ENCODE data around the gene GLMP. TPM values are rescaled to one million over a fixed set of nuclear protein-coding genes. Genes with fewer than 3 reads are reported as not detected.

Gene GLMP
- total RNA-seq, 1 donor from 2014 or later = 67.6 TPM

DNA sequence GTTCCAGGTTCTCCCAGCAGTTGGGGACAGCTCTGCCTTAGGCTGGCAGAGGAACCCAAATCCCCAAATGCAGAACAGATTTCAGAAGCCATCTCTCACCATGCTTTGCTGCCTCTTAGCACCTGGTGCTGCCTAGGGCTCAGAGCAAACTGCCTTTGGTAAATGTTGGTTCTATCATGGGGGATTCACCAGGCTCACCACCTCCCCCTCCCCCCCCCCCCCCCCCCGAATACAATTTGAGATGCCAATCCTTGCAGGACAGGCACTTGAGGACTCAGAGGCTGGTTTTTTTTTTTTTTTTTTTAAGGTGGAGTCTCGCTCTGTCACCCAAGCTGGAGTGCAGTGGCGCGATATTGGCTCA is 47.2 kb downstream of the GLMP start:
- no peaks in the 10 kb centered on the region for H3K9me3 Mint-ChIP-seq
- no peaks in the 10 kb centered on the region for H3K27me3 Mint-ChIP-seq
- TF ChIP-seq, protein P1, sequence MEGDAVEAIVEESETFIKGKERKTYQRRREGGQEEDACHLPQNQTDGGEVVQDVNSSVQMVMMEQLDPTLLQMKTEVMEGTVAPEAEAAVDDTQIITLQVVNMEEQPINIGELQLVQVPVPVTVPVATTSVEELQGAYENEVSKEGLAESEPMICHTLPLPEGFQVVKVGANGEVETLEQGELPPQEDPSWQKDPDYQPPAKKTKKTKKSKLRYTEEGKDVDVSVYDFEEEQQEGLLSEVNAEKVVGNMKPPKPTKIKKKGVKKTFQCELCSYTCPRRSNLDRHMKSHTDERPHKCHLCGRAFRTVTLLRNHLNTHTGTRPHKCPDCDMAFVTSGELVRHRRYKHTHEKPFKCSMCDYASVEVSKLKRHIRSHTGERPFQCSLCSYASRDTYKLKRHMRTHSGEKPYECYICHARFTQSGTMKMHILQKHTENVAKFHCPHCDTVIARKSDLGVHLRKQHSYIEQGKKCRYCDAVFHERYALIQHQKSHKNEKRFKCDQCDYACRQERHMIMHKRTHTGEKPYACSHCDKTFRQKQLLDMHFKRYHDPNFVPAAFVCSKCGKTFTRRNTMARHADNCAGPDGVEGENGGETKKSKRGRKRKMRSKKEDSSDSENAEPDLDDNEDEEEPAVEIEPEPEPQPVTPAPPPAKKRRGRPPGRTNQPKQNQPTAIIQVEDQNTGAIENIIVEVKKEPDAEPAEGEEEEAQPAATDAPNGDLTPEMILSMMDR (conservative IDR thresholded peaks at IDR 0.05) = no peak
- H3K36me3 Mint-ChIP-seq = peaks cover 11% of the 10 kb centered on the region
- peaks cover 4% of the 10 kb centered on the region for H3K4me1 Mint-ChIP-seq (ENCODE audit: unreplicated experiment)
- DNase-seq (ENCODE audit: extremely low spot score, unreplicated experiment) = no peak
- no peak overlapping the region for H3K4me3 Mint-ChIP-seq
- H3K27ac Mint-ChIP-seq = no peak overlapping the region

DNA sequence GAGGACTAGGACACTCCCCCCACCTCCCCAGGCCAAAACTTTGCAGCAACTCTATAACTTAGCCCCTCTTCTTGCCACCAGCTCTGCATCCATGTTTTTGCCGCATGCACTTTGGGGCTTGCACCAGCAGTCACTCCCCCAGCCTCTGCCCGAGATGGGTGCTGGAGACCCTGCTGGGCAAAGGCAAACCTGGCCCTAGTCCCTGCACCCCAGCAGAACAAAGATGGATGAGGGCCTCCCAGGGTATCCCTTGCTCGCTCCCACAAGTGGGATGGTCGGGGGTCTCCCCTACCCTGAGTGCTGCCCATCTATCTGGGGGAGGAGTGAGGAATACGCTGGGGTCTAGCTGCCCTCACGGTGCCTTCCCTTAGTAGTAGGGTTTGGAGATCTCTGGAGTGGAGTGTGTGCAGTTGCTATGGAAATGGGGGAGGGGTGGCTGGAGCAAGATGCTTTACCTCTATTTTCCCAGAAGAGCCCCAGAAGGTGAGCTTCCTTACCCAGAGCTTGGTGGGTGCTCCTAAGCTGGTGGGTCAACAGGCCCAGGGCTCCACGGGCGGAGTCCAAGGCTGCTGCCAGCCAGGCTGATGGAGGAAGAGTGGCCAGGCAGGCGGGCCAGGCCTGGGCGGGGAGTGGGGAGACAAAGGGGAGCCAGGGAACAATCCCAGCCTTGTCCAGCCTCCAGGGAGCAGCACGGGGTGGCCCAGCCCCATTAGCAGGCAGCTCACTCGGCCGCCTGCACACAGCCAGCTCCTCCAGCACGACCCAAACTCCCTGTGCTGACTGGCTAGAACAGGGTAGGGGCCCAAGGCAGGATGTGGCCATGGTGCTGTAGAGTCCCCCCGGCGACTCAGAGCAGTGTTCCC is 47.8 kb downstream of the GLMP start, which contains the start of gene PAQR6:
Gene PAQR6 (minus strand): TSS at position 597 of the 863 bp plus-strand sequence. CDS start 1,325 bp downstream, outside the sequence.
- peak within 1 kb of the TSS; percentile 34 for H3K27ac Mint-ChIP-seq
- peaks cover 6% of the 10 kb centered on the region for H3K36me3 Mint-ChIP-seq
- no peak within 1 kb of the TSS for H3K4me3 Mint-ChIP-seq
- peaks cover 4% of the 10 kb centered on the region for H3K4me1 Mint-ChIP-seq (ENCODE audit: unreplicated experiment)
- no peaks in the 10 kb centered on the region for H3K9me3 Mint-ChIP-seq
- no peaks in the 10 kb centered on the region for H3K27me3 Mint-ChIP-seq
- TF ChIP-seq, protein P1 (conservative IDR thresholded peaks at IDR 0.05) = no peak
- DNase-seq (ENCODE audit: extremely low spot score, unreplicated experiment) = no peak

DNA sequence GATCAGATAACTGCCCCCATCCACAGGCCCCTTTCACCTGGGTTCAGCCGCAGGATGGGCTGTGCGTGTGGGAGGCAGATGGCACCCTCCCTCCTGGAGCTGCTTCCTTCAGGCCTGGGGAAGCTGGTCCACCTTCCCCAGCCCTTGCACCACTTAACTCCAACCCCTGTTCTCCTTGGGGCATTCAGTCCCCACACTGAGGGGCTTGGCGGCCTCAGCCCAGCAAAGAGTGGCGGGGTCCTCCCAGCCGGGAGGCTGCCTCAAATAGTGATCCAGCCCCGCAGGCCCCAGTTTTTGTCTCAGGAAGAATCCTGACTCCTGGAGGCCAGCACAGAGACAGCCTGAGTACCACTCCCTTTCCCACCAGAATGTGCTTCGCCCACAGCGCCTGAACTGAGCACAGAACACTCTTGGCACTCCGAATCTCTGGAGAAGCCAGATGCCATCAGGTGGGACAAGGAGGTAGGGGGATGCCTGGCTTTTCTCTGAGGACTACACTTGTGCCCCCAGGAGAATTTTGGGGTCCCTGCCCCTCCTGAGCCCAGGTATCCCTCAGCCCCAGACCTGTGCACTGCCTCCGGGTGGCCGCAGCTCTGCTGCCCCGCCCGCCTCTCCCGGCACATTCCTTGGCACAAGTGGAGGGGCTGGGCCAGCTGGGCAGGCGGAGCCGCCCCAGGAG is 48.6 kb downstream of the GLMP start:
- H3K27ac Mint-ChIP-seq = no peak overlapping the region
- H3K4me3 Mint-ChIP-seq = no peak overlapping the region
- peaks cover 4% of the 10 kb centered on the region for H3K36me3 Mint-ChIP-seq
- TF ChIP-seq, protein P1 (conservative IDR thresholded peaks at IDR 0.05) = no peak
- no peak for DNase-seq (ENCODE audit: extremely low spot score, unreplicated experiment)
- H3K4me1 Mint-ChIP-seq (ENCODE audit: unreplicated experiment) = peaks cover 4% of the 10 kb centered on the region
- no peaks in the 10 kb centered on the region for H3K9me3 Mint-ChIP-seq
- no peaks in the 10 kb centered on the region for H3K27me3 Mint-ChIP-seq

DNA sequence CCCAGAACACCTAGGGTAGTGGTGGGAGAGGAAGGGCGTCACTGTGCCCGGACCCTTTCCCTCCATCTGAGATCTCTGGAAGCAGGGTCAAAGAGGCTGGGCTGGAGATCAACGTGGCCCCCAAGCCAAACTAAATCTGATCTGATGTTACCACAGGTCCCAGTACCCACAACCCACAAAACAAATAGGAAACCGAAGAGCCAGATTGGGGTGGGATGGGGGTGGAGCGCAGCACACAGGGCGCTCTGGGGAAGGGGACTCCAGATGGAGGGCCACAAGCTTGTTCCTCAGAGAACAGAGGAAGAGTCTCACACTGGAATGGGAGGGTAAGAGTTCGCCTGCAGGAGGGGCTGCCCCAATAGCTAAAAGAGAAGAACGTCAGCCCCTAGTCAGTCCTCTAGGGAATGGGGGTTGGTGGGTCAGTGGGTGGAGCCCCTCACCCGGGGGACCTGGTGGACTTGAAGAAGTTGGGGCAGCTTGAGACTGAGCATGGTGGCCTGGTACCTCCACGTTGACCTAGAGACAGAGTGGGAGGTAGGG is 49.2 kb downstream of the GLMP start:
- TF ChIP-seq, protein P1 (conservative IDR thresholded peaks at IDR 0.05) = no peak
- Mint-ChIP-seq H3K4me3 (no peak overlapping the region), H3K27me3 (no peaks in the 10 kb centered on the region), H3K4me1 (ENCODE audit: unreplicated experiment) (peaks cover 4% of the 10 kb centered on the region), H3K36me3 (peaks cover 4% of the 10 kb centered on the region), H3K27ac (no peak overlapping the region), H3K9me3 (no peaks in the 10 kb centered on the region)
- DNase-seq (ENCODE audit: extremely low spot score, unreplicated experiment) = no peak

DNA sequence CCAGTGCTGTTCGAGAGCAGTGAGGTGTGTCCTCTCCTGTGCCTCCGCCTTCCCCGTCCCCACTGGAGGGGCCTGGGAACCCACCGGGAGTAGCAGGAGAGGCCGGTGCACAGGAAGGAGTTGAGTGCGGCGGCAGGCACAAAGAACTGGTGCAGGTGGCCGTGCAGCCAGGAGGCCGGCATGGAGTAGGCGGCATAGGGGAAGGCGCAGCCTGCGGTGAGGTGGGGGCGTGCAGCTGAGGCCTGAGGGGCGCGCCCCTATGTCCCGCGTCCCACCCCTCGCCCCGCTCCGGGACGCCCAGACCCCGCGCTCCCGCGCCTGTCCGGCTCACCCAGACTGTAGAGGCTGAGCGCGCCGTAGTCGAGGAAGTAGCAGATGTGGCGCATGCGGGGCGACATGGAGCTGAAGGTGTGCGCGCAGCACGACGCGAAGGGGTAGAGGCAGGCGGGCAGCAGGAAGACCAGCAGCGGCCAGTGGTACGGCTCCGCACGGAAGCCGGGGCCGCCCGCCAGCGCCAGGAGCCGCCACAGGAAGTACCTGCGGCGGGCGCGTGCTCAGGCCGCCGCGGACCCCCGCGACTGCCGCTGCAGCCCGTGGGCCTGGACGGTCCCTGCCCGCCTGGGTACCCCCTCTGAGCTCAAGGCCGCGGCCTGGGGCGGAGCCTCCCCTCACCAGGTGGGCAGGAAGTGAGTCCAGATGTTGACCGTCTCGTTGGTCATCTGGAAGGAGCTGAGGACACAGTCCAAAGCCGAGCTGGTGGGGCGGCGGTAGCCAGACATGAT is 49.8 kb downstream of the GLMP start:
- Mint-ChIP-seq H3K36me3 (peaks cover 4% of the 10 kb centered on the region), H3K4me1 (ENCODE audit: unreplicated experiment) (peaks cover 4% of the 10 kb centered on the region), H3K27me3 (no peaks in the 10 kb centered on the region), H3K9me3 (no peaks in the 10 kb centered on the region), H3K27ac (peak overlapping the region; percentile 55), H3K4me3 (no peak overlapping the region)
- DNase-seq (ENCODE audit: extremely low spot score, unreplicated experiment) = no peak
- TF ChIP-seq, protein P1 (conservative IDR thresholded peaks at IDR 0.05) = no peak
